GM21737 (cell line): ENCODE measurements around the gene GALNT2.

Experiments
- ATAC-seq: cut with Tn5 transposase; IDR thresholded peaks from one replicate; pipeline ENCODE4 v1.9.1; 2021; ENCODE audit warnings: mild to moderate bottlenecking, moderate library complexity; ENCODE audit not compliant: unreplicated experiment

The GALNT2 gene

DNA sequence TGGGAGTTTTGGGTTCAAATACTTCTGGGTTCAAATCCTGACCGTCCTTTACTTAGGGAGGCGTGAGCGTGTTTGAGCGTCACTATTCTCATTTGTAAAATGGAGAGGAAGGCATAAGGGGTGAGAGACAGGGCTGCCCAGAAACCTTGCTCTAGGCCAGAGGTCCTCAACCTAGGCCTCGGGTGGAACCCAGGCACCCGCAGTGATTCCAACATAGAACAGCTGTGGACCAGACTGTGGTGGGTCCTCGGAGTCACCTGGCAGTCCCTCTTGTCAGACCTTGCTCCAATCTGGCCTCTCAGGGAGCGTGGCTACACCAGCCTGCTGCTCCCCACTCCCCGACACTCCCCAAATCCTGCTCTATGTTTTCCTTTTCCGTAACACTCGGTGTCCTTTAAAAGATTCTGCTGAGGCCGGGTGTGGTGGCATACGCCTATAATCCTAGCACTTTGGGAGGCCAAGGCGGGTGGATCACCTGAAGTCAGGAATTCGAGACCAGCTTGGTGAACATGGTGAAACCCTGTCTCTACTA, 242.7 kb downstream of the GALNT2 start:
- ATAC-seq: no peak

DNA sequence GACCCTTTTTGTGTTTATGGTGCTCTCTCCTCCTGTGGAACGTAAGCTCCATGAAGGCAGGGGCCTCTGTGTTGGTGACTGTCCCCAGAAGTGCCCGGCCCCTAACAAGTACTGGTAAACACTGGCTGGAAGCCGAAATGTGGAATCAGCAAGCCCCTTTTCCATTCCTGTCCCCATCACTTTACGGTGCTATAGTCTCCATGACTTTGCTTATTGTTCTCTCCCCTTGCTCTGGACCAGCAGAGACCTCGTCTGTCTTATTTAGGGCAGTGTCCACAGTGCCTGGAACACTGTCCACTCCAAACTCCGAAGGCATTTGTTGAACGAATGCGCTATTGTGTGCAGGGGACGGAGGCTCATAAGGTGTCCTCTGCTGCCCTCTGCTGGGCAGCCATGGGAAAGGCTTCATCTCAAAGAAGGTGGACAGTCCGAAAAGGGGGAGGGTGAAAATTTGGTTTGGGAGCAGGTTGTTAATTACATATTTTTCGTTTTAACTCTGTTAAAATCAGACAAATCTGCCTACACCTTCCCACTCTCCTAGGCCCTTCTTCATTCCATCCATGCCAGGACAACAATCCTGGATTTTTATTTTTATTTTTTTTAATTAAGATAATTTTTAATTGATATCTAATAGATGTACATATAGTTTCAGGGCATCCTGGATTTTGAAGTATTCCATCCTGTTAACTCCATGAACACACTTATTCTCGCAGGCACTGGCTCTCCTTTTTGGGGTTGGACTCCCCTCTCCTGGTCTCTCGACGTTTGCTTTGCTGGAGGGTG, 243.5 kb downstream of the GALNT2 start:
- no peak for ATAC-seq

DNA sequence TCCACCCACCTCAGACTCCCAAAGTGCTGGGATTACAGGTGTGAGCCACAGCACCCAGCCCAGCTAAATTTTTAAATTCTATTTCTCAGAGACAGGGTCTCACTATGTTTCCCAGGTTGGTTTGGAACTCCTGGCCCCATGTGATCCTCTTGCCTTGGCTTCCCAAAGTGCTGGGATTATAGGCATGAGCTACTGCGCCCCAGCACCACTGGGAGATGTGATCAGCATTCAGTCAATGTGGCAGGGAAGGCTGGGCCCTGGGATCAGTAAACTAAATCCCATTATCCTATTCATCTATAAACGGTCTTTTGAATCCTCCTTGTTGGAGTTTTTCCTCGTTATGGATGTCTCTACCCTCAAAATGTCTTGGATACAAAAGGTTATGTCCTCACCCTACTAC, 245.6 kb downstream of the GALNT2 start:
- no peak for ATAC-seq

DNA sequence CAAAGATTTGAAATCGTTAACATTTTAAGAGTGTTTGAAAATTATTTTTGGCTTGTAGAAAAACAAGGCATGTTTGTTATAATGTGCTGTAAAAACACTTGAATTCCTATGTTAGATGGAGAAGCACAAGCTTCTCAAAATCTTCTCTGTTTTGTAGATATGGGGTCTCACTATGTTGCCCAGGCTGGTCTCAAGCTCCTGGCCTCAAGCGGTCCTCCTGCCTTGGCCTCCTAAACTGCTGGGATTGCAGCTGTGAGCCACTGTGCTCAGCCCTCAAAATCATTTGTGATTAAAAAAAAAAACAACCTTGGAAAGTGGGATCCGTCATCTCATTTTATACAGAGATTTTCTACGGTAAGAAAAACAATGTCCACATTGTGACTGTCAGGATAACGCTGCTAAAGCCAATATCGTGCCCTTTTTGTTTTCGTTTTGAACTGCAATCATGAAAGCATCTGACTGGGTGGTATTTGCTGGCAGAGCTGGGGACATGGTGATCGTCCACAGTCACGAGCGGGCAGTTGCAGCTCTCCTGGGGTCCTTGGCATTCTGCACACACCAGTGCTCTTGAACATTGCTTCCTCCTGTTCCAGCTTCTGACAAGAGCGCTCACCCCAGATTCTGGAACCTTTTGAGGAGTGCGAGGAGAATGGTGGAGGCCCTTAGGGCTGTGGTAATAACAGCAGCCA, 246.6 kb downstream of the GALNT2 start:
- ATAC-seq: no peak

DNA sequence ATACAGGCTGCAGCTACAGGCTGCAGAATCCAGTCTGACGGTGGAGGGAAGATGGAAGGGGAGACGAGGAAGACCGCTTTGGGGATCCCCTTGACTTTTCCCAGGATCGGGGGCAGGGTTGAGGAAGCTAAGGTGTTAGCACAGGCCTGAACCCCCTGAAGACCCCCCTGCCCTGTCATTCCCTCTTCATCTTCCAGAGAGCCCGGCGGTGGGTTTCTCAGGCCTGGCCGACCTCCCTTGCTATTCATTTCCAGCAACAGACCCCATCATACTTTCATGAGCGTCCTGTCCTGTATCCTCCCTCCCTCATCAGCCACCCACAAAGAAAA, 247.1 kb downstream of the GALNT2 start:
- no peak for ATAC-seq

DNA sequence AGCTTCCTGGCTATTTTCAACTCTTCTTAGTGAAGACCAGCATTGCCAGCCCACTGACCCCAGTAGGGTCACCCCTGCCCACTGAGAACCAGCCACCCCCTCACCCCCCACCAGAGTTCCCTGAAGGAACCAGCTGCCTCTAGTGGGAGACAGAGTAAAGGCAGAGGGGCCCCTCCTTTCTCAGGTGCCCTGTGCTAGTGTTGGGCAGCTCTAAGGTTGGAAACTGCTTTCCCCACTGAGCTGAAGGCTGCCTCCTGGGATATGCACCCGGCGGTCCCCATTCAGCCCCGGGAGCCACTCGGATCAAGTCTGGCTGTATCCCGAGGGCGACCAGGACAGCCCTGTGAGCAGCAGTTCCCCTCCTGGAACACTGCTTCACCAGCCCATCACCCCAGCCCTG, 248.1 kb downstream of the GALNT2 start:
- no peak for ATAC-seq

DNA sequence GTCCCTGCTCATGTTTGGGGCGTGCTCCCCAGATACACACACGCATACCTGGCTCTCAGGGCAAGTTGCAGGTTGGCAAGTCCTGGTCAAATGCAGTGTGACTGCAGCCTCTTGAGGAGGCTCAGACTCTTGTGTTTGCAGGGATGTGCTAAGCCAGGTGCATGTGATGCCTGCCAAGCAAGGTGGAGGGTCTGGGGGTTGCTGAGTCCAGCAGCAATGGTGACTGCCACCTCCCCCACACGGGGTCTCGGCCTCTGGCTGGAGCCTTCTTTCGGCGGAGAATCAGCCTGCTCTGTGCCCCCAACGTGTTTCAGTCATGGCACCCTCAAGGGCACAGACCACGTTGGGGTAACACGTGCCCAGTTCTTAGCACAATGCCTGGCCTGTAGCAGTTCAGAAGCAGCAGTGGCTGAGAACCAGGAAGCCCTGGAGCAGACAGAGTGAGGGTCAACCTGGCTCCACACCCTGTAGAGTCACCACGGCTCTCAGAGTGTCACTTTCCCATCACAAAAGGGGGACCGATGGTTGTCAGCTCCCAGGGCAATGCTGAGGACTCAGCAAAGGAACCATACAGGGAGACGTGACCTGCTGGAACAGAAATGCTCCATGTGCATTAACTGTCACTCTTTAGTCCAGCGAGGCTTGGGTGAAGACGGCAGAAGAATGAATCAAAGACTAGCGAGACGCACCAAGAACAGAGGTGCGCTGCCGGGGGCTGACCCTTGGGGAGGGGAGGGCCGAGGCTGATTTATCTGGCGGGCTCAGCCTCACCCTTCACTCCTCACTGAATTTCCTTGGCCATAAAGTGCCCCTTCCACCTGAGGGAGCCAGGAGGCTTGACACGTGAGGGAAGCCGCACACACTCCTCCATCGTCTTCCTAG, 250.1 kb downstream of the GALNT2 start:
- ATAC-seq: no peak

DNA sequence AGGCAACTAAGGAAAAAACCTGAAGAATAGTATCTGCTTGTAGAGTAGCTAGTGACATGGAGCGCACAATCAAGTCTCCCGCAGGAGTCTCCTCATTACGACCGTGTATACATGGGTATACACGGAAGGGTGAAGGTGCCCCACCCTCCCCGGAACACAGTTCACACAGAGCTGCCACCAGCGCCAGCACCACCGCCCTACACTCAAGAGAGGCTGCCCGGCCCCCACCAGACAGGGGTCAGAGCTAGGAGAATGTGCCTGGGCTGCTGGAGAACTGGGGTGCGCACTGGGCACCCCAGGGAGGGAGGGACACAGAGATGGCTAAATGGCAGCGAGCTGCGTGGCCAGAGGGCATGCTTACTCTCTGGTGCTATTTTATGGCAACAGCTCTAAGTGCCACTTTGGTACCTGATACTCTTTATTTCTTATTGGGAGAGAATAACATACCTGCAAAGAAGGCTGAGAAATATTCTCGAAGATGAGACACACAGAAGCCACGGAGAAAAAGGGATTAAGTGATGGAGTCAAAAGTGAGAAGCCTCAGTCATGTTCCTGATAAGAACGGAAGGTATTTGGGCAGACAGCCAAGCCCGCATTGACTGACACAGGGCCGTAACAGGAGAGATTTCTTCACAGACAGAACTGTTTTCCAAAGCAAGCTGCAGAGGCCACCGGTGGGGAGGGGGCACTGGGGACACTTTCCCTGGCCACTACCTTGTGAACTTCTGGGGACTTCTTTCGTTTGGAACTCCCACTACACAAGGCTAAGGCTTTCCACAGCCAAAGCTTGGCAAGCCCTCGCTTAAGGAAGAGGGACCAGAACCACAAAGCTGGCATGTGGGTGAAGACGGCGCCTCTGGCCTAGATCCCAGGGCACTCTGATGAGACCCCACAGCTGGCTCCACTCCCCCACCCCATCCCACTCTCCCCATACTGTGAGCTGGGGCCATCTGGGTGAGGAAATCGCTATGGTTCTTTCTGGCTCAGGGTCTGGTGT, 251.1 kb downstream of the GALNT2 start:
- ATAC-seq: no peak

DNA sequence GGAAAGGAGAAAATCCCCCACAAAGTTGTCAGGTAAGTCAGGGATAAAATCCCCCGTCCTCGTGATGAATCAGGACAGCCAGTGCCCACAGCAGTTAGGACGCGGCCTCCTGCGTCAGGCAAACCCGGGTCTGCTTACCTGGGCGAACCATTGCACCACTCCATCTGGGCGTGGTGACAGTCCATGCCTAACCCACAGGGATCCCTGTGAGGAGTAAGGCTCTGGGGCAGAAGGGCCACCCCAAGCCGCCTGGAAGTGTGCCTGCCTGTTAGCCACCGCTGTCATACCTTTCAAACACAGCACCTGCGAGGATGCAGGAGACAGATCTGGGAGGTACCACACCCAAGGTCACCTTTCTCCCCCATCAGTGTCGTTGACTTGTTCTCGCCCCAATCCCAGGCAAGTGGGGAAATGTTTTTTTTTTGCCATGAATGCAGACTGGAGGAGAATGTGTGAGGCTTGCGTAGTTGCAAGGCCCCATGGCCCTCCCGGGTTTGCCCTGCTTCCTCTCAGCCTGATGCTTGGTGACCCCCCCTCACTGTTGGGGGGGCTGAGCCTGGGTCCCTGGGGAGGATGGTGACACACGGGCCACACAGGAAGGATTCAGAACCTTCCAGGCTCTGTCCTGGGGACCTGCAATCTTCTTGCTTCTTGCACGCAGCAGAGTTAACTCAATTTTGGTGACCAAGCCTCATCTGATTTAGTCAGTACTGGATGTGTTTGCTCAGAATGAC, 252.1 kb downstream of the GALNT2 start:
- ATAC-seq: no peak

DNA sequence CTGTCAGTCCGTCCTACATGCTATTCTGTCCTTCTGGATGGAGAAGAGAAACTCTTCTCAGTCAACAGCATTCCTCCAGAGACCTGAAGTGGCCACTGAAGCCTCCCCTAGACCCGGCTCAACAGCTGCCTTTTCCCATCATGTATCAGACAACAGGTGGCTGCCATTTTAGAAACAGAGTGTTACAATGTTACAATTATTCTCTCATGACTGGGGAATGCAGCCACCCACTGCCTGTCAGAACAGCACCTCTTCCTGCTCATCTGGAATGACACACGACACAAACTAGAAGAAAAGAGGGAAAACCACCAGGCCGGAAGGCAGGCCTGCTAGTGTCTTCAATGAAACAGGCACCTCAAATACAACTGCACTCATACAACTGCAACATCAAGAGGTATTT, 253.8 kb downstream of the GALNT2 start:
- ATAC-seq: no peak

DNA sequence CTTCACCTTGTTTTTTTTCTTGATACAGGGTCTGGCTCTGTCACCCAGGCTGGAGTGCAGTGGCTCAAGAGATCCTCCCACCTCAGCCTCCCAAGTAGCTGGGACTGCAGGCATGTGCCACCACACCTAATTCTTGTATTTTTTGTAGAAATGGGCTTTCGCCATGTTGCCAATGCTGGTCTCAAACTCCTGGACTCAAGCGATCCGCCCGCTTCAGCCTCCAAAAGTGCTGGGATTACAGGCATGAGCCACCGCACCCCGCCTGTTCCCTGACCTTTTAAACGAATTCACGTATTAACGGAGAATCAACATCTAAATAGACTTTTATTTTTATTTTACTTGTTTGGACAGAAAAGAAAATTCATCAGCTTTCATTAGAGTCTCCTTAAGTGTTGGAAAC, 254.3 kb downstream of the GALNT2 start:
- no peak for ATAC-seq

DNA sequence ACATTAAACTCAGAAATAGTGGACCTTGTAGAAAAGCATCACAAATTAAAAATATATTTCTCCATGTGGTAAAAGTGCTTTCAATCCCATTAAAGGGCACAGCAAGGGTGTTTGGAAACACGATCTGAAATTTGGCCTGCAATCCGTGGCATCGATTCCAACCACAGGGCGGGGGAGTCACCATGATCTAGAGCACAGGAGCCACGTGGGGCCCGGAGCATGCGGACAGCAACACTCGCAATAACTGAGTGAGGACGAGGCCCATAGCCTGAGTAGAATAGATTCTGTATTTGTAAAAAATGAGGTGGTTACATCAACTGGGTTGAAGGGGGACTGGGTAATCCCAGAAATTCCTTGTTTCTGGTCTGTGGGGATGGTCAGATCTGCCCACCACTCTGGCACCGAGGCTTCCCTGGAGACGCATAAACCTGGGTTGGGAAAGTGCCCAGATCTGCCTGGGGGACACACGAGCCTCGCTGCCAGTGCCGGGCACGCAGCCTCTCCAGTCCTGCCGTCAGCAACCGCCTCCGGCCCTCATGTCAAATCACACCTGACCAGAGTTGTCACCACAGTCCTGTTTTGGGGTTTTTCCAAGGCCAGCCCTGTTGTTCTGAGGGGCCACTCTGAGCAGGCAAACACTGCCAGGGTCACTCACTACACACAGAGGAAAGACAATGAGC, 254.8 kb downstream of the GALNT2 start:
- ATAC-seq: no peak

DNA sequence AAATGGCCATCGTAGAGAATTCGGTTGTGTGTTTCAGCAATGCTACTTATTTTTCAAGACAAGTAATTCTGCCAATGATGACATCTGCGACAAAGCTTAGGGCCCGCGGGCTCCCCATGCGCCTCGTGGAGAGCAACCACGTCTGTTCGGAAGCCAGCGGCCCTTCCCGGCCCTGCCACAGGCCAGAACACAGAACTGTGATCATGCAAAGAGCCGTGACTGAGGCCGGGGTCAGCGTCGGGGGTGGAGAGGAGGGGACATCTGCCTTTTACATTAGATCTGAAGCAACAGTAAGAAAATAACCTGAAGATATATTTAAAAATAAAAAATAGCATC, 255.4 kb downstream of the GALNT2 start:
- no peak for ATAC-seq

DNA sequence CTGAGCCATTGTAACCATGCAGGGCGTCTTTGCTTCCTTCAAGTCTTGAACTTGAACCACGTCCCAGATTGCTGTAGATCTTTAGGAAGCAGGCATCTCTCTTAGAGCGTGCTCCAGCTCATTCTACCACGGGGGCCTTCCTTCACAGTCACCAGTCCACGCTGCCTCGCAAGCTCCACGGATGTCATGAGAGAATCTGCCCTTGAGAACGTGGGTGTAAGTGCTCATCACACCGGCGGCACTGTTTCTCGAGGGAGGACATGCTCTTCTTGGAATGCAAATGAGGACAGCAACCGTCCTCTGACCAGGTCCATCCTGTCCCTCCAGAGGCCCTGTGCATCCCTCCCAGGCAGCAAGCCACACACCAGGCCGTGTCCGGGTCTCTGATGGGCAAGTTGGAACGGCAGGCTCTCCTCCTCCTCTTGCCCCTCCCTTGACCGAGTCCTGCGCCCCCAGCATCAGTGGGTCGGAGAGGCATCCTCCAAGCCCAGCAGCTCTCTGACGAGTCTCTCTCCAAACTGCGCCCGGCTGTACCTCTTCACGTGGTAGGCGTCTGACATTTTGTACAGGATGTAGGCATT, 256.0 kb downstream of the GALNT2 start:
- ATAC-seq: no peak

DNA sequence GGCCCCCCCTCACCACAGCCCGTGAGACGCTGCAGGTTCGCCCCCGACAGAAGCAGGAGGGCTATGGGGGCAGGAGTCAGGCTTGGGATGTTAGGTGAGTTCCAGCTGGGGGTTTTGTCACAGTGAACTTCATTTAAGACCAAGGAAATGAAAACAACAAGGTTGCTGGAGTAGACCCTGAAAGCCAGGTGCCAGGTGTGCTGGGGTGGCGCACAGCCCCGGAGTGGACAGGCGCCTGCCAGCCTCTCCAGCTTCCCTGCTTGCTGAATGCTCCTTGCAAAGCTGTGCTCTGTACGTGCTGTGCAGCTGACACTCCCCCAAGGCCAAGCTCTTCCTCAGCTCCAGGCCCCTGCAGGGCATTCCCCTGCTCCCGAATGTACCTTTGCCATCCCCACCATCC, 256.6 kb downstream of the GALNT2 start:
- no peak for ATAC-seq

DNA sequence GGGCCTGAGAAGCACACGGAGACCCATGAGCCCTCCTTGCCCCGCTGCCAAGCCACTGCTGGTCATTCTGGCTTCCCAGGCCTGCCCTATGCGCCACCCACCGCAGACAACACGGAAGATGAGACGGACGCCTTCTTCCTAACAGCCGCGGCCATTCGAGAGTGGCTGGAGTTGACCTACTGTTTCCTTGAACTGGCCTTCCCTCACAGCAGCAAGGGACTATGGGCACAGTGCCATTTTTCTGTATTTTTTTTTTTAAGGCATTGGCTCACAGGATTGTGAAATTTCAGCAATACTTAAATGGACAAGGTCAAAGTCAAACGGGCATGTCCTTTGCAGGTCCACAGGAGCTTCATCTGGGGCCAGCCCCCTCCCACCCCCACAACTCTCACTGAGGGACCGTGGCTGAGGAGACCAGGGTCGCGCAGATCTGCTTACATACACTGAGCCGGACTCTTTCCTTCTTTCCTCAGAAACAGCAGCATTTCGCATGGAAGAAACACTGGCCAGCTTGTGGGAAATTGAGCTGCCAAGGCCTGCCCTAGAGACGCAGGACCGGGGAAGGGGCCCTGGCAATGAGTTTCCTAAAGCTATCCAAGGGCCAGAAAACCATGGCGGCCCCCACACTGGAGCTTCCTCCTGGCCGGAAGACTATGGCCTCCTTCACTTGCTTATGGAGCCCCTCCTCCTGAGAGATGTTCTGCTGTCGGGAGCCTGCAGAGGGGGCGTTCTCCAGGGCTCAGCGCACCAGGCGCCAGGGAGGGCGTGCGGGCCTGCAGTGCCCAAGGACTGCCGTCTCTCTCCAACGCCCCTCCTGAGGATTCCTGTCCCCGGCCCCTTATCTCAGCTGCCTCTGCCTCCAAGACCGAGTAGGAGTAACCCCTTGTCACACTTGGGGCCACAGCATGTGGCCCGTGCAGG, 260.2 kb downstream of the GALNT2 start:
- no peak for ATAC-seq

DNA sequence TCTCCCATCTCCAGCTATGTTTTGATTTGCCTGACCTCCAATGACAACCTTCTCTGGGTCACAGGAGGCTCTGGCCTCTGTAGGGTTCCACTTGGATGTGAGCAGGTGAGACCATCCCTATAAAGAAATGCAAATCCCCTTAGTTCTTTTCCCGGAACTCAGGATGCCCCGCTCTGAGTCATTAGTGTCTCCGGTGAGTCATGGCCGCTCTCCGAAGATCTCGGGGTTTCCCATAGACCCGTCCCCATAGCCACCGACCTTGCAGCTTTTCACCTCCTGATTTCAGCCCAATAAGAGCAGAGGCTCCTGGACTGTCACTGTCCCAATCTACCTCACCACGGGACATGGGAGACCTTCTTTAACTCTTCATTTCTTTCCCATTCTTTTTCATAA, 260.9 kb downstream of the GALNT2 start:
- no peak for ATAC-seq
